MCF 10A (cell line): ENCODE results near the gene CDH15. TPM values are rescaled to one million over a fixed set of nuclear protein-coding genes. Genes with fewer than 3 reads are reported as not detected.

Source experiments
- BruUV-seq: library from RNA; stranded (reverse); fragments of 400-500 nt; replicated peaks from 2 replicates; lab custom pipeline; 2021; lab: Mats Ljungman, UMichigan
- CTCF ChIA-PET: fragments of 300-600 bp; sonication (Branson Sonifier 250); formaldehyde crosslinking; extraction: SDS; loops from one replicate; lab custom pipeline; 2021; ENCODE audit warnings: antibody characterized with exemption, inconsistent platforms; lab: Yijun Ruan, JAX
- POLR2A ChIA-PET: fragments of 300-600, 350-650 bp; sonication (Branson Sonifier 250); formaldehyde crosslinking; extraction: SDS; loops from one replicate; lab custom pipeline; 2020; ENCODE audit warnings: antibody characterized with exemption, inconsistent platforms; lab: Yijun Ruan, JAX
- DNase-seq: peaks from one replicate; pipeline ENCODE4 v3.0.0-alpha.2; 2018; ENCODE audit not compliant: unreplicated experiment
- H3K27ac Mint-ChIP-seq: one replicate; pipeline ENCODE4 v1.8.0; 2022; ENCODE audit warnings: mild to moderate bottlenecking, low read depth, mixed read lengths; ENCODE audit not compliant: unreplicated experiment
- H3K27me3 Mint-ChIP-seq: one replicate; pipeline ENCODE4 v1.8.0; 2022; ENCODE audit warnings: mixed read lengths; ENCODE audit not compliant: insufficient read depth, unreplicated experiment
- H3K36me3 Mint-ChIP-seq: one replicate; pipeline ENCODE4 v1.8.0; 2022; ENCODE audit warnings: mild to moderate bottlenecking, moderate library complexity, mixed read lengths; ENCODE audit not compliant: insufficient read depth, unreplicated experiment
- H3K4me1 Mint-ChIP-seq: one replicate; pipeline ENCODE4 v1.8.0; 2022; ENCODE audit warnings: mixed read lengths; ENCODE audit not compliant: insufficient read depth, unreplicated experiment
- H3K4me3 Mint-ChIP-seq: one replicate; pipeline ENCODE4 v1.8.0; 2022; ENCODE audit warnings: mild to moderate bottlenecking, moderate library complexity, mixed read lengths; ENCODE audit not compliant: unreplicated experiment
- H3K9me3 Mint-ChIP-seq: one replicate; pipeline ENCODE4 v1.8.0; 2022; ENCODE audit warnings: mixed read lengths; ENCODE audit not compliant: unreplicated experiment
- intact Hi-C: fragments of 100-400 bp; cut with micrococcal nuclease; formaldehyde crosslinking; loops from 2 replicates; pipeline ENCODE4 v1.14.1; 2022
- total RNA-seq: library from RNA; stranded (reverse); gene quantifications from 2 replicates; pipeline ENCODE4 v1.2.3, GENCODE V29; 2022
- TF ChIP-seq, protein P1 (sequence below): fragments of 200-600 bp; IDR thresholded peaks from one replicate; pipeline ENCODE4 v1.8.0; 2022; ENCODE audit warnings: antibody characterized with exemption, mild to moderate bottlenecking; ENCODE audit not compliant: unreplicated experiment

Gene CDH15
- total RNA-seq, 1 experiment from 2014 or later, result not detected

DNA sequence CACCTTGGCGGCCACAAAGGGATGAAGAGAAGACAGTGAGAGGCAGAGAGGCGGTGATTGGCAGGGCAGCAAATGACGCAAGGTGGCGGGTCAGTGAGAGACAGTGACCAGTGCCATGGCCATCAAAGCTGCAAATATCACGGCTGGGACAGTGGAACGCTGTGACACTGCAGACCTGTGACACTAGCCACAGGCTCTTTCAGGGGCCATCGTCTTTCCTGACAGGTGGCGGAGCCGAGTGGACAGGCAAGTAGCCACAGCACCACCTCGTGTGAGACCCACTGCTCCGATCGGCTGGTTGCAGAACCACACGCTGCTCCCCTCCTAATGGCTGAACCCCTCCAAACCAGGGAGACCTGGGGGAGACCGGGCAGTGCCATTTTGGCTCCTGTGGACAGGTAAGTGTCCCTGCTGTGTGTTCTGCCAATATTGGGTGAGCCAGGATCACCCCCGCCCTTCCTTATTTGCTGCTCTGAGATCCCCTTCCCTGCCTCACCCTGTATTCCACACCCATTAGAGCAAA is 38.0 kb downstream of the CDH15 start:
- TF ChIP-seq, protein P1, sequence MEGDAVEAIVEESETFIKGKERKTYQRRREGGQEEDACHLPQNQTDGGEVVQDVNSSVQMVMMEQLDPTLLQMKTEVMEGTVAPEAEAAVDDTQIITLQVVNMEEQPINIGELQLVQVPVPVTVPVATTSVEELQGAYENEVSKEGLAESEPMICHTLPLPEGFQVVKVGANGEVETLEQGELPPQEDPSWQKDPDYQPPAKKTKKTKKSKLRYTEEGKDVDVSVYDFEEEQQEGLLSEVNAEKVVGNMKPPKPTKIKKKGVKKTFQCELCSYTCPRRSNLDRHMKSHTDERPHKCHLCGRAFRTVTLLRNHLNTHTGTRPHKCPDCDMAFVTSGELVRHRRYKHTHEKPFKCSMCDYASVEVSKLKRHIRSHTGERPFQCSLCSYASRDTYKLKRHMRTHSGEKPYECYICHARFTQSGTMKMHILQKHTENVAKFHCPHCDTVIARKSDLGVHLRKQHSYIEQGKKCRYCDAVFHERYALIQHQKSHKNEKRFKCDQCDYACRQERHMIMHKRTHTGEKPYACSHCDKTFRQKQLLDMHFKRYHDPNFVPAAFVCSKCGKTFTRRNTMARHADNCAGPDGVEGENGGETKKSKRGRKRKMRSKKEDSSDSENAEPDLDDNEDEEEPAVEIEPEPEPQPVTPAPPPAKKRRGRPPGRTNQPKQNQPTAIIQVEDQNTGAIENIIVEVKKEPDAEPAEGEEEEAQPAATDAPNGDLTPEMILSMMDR, result no peak
- H3K36me3 Mint-ChIP-seq, result no peaks in the 10 kb centered on the region
- no peak overlapping the region for H3K4me3 Mint-ChIP-seq
- H3K27me3 Mint-ChIP-seq, result no peaks in the 10 kb centered on the region
- no peak overlapping the region for H3K27ac Mint-ChIP-seq
- intact Hi-C loops, result no loop called here
- H3K4me1 Mint-ChIP-seq, result no peaks in the 10 kb centered on the region
- no TSS peak for BruUV-seq
- DNase-seq, result no peak
- ChIA-PET CTCF (no interaction called here), POLR2A (interaction anchor here (0.8 to 2.0 kb wide), 2 partner anchors 397 to 508 kb away, joined by 3 to 5 read pairs; partner anchors contain the start of gene APRT)
- H3K9me3 Mint-ChIP-seq, result no peaks in the 10 kb centered on the region

DNA sequence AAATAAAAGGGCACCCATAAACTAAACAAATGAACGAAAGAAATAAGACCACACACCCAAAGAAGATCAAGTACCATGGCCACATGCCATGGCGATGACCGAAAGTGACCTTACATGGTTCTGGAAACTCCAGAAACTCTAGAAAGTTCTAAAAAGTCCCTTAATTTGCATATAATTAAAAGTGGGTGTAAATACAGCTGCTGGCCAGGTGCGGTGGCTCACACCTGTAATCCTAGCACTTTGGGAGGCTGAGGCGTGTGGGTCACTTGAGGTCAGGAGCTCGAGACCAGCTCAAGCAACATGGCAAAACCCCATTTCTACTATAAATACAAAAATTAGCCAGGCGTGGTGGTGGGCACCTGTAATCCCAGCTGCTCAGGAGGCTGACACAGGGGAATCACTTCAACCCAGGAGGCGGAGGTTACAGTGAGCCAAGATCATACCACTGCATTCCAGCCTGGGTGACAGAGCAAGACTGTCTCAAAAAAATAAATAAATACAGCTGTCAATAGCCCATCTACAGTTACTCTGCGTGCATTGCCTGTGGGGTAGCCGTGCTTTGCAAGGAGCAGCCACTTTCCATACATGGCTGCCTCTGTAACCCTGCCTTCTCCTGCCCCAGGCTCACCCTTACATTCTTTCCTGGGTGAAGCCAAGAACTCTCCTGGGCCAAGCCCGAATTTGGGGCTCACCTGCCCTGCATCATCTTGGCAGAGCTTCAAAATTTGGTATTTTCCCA is 38.8 kb downstream of the CDH15 start:
- POLR2A ChIA-PET, result interaction anchor here (2.0 kb wide), 1 partner anchor 398 kb away, joined by 5 read pairs; the partner anchor contains the start of gene APRT
- H3K4me3 Mint-ChIP-seq, result no peak overlapping the region
- no peaks in the 10 kb centered on the region for H3K36me3 Mint-ChIP-seq
- no peaks in the 10 kb centered on the region for H3K4me1 Mint-ChIP-seq
- H3K27ac Mint-ChIP-seq, result no peak overlapping the region
- DNase-seq, result no peak
- CTCF ChIA-PET, result no interaction called here
- TF ChIP-seq, protein P1, result no peak
- no TSS peak for BruUV-seq
- no peaks in the 10 kb centered on the region for H3K9me3 Mint-ChIP-seq
- no peaks in the 10 kb centered on the region for H3K27me3 Mint-ChIP-seq
- intact Hi-C loops, result no loop called here

DNA sequence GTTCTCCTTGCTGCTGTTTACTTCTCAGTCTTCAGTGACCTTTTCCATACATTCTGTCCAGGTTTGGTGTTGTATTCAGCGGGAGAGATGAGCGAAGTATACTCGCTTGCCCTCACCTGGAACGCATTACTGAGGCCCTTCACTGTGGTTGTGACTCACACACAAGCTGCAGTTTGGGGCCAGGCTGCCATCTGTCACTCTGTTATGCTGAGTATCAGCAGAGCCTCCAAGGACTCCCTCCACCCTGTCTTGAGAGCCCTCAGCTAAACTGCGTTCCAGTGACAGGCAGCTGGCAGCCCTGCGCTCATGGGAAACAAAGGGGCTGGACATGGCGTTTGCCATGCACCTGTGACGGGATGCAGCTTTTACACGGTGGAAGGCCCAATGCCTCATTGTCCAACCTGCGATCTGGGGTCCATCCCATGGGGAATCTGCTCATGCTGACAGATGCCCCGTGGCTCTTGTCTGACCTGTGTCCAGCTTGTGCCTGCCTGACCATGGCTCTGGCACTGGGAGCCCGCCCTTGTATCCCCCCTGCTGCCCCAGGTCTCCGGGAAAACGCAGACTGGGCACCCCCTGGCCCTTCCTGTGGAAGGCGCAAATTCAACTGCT is 39.5 kb downstream of the CDH15 start:
- Mint-ChIP-seq H3K36me3 (no peaks in the 10 kb centered on the region), H3K9me3 (no peaks in the 10 kb centered on the region), H3K27ac (no peak overlapping the region), H3K4me3 (no peak overlapping the region), H3K4me1 (no peaks in the 10 kb centered on the region), H3K27me3 (no peaks in the 10 kb centered on the region)
- TF ChIP-seq, protein P1, result no peak
- DNase-seq, result no peak
- ChIA-PET POLR2A (interaction anchor here (2.0 kb wide), 1 partner anchor 399 kb away, joined by 5 read pairs; the partner anchor contains the start of gene APRT), CTCF (interaction anchor here (0.6 kb wide), 2 partner anchors 38 to 171 kb away, joined by 3 read pairs; no protein-coding TSS in a partner anchor)
- no TSS peak for BruUV-seq
- intact Hi-C loops, result no loop called here
